CD4-positive, alpha-beta T cell treated with Interleukin-15 for 1 hour (primary cell): ENCODE data around the gene DALRD3.

Source experiments
- DNase-seq: peaks from one replicate; pipeline ENCODE4 v3.0.0-alpha.2; 2020

DALRD3 gene

DNA sequence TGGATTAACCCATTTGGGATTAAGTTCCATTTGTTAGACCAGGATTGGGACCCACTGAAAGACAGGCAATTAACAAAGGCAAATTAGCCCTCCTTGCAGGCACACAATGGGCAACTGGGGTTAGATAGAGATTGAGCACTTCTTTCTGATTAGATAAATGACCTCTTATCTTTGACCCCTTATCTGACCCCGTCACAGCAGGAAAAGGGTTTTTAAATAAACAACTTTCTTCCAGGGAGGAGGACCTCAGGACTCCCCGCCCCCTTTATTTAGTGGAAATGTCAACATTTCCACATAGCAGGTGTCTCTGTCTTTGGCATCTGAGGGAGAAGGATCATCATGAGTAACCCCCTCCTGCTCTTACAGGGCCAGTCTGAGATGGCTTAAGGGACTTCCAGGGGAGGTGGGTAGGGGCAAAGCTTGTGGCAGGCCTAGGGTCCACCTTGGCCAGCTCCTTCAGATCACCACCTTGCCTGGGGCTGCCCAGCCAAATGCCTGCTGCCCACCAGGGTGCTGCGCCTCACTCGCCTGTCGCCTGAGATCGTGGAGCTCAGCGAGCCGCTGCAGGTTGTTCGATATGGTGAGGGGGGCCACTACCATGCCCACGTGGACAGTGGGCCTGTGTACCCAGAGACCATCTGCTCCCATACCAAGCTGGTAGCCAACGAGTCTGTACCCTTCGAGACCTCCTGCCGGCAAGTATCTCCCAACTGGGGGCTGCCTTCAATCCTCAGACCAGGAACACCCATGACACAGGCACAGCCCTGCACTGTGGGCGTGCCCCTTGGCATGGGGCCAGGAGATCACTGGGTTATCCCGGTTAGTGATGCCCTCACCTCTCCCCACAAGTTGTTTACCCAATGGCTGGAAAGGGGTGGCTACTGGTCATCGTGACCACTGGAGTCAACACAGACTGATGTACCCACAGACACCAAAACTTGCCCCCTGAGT lies 13.8 kb downstream of the DALRD3 start:
- no peak for DNase-seq

DNA sequence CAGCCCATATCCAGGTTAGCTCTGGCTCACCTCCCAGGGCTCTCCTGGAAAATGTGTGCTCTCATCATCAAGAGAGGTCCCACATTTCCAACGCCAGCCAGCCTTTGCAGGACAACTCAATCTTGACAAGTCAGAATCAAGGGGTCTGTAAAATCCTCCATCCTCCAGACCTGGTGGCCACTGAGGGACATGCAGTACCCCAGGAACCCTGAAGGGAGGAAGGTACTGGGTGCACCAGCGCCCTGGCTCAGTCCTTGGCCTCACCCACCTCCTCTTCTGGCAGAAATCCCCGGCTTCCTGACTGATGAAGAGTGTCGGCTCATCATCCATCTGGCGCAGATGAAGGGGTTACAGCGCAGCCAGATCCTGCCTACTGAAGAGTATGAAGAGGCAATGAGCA lies 17.2 kb downstream of the DALRD3 start:
- DNase-seq = no peak

DNA sequence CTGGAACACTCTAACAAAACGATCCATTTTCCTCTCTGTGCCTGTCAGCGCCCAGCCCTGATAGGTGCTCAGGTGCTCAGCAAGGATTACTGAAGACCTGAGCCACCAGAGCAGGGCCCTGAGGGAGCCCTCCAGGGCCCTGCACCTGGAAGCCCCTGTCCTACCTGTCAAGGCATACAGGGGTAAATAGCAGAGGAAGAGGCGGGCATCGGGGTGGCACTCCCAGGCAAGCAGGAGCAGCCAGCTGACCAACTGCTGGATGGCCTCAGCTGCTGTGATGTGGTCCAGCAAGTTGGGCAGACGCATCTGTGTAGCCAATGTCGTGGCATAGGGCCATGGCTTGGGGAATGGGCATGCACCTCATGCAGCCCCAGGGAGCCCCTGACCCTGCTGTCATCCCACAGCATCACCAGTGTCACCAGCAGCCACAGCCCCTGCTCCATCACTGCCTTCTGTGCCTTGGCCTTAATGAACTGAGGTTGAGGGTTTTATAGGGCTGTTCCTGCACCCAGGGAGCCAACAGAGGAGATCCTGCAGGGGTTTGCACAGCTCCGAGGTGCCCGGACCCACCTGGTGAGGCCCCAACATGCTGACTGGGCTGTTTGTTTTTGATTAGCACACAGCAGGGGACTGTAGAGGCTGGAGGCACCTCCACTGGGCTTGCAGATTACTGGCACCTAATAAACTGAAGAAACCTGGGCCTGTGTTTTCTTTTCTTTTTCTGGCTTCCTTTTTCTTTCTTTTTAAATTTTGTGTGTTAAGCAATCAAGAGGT lies 19.1 kb downstream of the DALRD3 start:
- no peak for DNase-seq

DNA sequence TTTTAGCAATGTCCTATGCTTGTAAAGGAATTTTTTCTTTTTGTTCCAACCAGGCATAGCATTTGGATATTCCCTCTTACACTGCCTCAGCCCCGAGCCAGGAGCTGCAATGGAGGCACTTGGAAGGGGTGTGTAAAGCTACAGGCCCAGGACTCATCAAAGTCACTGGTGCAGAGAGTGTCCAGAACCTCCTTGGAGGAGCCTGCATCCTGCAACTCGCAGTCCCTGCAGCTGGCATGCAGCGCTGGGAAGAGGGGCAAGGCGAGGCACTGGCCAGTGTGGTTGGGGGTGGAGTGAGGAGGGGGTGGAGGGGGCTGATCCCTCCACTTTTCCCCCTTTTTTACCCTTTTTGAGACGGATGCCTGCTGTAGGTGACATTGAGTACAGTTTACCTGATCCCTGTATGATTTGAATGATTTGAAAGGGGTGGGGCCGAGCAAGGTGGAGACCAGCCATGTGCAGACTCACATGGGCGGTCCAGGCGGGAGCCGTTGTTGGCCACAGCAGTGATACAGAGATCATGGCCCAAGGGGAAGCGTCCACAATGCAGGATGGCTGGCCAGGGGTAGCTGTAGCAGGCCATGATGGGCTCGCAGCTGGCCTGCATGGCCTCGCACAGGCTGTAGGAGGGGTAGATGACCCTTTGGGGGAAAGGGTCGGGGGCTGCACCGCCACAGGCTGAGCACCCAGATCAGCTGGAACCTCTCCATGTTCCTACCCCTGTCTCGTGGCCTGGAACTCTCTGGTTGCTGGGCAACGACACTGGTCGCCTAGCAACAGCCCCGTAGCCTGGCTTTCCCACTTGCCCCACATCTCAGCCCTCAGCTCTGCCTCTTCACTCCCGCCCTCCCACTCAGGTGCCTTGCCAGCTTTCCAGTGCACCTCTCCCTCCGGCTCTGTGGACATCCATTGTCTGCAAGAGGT lies 20.4 kb downstream of the DALRD3 start:
- no peak for DNase-seq

DNA sequence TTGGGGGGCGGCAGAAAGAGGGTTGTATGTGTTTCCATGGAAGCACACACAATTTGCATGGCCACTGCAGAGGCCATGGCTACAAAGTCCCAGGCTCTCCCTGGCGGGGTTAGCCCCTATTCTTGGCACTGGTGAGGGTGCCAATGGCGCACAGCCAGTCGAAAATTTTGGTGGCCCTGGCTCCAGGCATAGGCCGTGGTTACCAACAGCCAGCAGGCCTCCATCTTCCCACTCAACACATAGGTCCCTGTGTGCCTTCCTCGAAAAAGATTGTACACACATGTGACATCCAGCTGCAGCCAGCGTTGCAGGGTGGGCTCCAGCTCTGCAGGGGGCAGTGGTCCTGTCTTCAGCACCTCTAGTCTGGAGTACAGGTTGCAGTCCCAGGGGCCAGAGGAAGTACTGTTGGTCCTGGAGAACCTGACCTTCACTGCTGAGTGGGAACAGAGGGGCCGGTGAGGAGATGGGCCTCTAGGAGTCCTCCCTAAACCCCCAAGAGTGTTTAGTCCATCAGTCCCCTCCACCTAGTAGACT lies 21.2 kb downstream of the DALRD3 start:
- no peak for DNase-seq

DNA sequence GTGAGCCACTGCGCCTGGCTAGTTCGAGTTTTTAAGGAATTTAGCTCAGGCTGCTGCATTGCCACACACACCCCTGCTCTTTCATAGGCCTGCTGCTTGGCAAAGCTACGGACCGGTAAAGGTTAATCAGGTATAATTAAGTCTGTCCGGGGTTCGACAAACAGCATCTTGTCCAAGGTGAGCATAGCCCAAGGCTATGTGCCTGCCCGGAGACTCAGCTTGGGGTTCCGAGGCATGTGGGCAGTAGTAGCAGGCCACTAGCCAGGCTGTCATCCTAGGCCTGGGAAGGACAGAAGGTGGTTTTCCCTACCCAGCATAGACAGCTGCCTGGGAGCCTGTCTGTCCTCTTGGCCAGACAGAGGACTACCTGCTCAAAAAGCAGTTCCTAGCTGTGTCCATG lies 21.7 kb downstream of the DALRD3 start:
- DNase-seq = no peak

DNA sequence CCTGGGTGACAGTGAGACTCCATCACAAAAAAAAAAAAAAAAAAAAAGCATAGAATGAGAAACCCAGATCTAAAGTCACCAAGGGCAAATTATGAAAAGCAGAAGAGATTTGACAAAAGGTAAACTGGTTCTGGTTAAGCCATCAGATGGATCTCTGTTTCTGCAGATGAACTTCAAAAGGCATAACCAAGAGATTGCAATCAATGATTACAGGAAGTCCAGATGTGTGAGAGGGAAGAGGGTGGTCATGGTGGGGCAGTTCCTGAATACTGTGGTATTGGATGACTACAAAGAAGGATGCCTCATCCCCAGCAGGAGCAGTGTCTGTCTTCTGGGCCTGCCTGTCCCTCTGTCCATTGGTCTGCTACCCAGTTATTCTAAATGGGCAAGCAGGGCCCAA lies 24.5 kb downstream of the DALRD3 start:
- DNase-seq = no peak

DNA sequence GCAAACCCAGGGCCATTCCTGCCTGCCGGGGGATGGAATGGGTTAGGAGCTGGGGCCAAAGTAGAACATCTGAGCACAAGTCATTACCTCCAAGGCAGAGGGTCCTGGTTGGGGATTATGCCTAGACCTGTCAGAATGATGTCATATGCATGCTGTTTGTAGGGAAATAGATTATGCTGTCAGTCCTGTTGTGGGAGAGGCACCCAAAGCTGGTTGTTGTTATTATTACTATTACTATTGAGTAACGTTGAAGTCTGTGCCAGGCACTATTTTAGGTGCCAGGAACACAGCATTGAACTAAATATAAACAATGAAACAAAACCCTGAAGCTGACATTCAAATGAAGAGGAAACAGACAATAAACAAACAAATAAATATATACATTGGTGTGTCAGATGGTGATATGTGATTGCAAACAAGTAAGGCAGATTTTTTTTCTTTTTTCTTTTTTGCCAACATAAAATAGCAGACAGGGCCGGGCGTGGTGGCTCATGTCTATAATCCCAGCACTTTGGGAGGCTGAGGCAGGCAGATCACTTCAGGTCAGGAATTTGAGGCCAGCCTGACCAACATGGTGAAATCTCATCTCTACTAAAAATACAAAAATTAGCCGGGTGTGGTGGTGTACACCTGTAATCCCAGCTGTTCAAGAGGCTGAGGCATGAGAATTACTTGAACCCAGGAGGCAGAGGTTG lies 26.4 kb downstream of the DALRD3 start:
- DNase-seq = no peak

DNA sequence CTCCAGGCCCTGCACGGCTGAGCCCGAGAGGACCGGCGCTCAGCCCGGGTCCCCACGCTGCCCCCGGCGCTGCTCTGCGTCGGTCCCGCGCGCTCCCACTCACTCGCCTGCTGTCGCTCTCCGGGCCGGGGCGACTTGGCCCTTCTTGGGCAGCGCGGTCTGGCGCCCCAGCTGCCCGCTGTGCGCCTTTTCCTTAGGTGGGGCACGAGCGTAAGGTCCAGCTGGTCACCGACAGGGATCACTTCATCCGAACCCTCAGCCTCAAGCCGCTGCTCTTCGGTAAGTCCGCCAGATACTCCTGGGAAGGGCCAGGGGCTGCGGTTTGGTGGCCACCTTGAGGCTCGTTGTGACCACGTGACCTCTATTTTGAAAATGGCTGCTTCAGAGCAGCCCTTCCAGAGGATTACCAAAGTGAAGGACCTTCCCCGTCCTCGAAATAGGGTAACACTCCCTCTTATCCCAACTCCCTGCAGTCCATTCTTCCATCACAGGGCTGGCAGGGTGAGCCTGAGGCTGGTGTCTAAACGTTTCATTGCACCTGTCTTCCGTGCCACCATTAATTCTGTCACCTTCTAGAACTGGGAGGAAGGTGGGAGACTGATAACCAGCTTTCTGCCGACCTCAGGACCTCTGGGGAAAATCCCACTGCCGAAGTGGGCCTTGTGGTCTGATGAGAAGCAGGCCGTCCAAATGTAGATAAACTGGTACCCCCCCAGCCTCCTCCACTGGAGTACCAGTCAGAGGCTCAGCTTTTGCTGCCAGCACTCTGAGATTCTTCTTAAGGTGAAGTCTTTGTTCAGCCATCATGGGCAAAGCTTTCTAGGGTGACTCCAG lies 27.5 kb downstream of the DALRD3 start:
- DNase-seq = no peak

DNA sequence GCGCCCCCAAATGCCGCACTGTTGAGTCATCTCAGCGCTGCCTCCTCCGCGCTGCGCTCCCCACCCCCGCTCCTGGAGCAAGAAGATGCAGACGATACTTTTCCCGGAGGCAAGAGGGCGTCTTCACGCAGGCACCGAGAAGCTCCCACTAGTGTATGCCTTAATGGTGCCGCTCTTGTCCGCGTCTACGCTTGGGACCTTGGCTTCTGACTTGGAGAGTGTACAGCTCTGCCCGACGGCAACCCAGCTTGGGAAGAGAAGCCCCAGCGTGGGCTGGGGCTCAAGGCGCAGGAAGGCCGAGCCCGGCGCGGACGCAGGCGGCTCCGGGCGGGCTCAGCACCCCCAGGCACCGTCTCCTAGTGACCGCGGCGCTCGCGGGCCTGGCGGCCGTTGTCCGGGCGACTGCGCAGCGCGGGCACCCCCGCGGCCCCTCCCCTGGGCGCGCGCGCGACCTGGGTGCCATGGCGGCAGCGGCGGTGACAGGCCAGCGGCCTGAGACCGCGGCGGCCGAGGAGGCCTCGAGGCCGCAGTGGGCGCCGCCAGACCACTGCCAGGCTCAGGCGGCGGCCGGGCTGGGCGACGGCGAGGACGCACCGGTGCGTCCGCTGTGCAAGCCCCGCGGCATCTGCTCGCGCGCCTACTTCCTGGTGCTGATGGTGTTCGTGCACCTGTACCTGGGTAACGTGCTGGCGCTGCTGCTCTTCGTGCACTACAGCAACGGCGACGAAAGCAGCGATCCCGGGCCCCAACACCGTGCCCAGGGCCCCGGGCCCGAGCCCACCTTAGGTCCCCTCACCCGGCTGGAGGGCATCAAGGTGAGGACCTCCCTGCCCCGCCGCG lies 28.4 kb downstream of the DALRD3 start, which contains the start of gene P4HTM:
TSS of gene P4HTM (plus strand) at position 446 of the 840 bp plus-strand sequence. CDS start at position 462, 16 bp downstream.
- DNase-seq = peak; percentile 71

DNA sequence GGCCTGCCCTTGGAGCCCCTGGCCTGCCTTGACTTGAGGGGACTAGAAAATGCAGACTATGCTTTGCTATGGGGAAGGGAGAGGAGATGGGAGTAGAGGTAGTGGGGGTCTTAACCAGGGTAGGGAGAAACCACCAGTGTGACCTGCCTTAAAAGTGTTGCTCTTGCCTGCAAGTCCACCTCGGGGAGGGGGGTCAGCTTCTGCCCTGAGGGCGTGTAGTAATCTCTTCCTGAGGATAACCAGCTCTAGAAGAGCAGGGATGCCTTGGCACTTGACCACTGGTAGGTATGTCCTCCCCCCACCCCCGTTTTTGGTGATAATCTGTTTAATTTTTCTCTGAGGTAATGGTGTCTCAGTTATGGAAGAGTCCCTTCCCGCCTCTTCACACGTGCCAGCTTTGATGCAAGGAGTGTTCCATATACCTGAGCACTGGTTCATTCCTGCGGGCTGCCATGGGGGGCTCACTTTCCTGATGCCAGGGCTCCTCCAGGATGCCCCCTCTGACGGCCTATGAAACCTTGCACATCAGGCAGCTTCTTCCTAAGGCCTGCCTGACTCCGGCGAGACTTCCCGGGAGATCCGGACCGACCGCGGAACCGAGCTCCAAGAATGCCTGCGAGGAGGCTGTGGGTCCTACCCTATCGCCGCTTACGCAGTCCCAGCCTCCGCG lies 29.1 kb downstream of the DALRD3 start:
- no peak for DNase-seq

DNA sequence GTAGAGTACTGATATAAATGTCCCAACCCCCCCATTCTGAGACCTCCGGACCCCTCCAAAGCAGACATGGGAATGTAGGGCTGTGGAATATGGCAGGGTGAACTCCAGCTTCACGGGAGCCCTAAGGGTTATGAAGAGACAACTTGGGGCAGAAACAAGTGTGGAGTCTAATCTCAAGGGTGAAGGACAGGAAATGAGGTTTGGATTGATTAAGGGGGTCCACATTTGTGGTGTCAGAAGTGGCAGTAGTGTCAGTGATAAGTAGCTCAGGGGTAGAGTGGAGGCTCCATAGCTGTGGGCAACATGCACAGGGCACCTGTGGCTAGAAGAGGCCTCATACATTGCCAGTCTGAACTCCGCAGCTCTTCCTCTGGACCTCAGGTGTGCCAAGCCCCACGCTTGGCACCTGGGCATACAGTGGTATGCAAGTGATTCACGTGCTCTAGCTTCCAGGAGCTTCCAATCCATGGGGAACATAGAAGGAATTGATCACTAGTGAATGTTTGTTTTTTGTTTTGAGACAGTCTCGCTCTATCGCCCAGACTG lies 32.5 kb downstream of the DALRD3 start:
- DNase-seq = no peak

DNA sequence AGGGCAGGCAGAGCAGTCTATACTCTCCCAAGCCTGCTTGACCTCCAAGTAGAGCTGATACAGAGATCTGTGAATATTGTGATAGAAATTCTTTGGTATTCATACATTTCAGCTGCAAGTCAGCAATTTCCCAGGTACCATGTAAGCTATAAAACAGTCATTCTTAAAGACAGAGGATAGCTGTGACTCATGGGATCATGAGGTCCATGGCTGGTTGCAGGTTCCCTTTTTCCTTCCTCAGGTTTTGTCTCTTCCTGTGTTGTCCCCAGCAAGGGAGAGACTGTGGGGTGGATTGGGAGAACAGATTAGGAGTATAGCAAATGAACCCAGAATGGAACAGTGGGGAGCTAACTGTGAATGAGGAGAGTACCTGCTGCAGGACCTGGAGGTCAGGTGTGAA lies 33.7 kb downstream of the DALRD3 start:
- no peak for DNase-seq

DNA sequence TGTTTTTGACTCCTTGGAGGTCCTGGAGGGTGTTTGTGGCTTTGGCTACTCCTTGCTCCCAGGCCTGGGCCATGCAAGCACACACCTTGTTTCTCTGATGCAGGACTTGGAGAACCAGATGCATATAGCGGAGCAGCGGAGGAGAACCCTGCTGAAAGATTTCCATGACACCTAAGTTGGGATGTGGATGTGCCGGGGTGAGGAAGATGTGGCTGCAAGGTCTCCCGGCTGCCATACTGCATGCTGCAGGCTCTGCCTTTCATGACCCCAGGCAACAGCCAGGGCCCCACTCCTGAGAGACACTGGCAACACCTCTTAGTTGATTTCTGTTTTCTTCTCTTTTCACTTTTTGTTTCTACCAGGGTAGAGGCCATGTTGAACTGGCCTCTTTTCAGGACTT lies 35.3 kb downstream of the DALRD3 start:
- DNase-seq = no peak

DNA sequence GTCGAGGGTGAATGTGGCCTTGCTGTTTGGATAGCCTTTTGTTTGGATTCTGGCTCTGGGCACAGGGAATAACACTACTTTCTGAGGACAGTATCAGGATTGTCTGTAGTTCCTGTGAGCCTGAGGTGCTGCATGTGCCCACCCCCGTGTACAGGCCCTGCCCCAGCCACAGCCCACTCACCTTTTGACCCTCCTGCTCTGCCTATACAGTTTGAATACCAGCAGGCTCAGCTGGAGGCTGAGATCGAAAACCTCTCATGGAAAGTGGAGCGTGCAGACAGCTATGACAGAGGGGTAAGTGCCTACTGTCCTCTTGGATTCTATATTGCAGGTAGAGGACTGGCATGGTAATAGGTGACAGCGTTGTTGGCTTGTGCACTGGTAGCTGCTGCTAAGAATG lies 35.7 kb downstream of the DALRD3 start:
- DNase-seq = no peak

DNA sequence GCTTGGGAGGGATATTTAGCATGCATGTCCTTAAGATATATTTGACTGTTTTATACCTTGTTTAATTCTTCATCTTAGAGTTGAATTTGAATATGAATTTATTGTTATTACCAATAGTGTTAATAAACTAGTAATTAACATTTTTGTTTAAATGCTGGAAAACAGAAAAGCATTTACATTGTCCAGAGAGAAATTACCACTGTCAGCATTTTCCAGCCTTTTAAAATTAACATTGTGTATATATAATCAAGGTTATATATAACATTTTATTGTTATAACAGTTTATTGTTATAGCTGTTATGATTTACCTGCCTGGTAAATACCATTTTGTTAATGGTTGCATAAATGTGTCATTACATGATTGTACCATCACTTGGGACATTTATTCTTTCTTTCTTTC lies 36.4 kb downstream of the DALRD3 start:
- no peak for DNase-seq

DNA sequence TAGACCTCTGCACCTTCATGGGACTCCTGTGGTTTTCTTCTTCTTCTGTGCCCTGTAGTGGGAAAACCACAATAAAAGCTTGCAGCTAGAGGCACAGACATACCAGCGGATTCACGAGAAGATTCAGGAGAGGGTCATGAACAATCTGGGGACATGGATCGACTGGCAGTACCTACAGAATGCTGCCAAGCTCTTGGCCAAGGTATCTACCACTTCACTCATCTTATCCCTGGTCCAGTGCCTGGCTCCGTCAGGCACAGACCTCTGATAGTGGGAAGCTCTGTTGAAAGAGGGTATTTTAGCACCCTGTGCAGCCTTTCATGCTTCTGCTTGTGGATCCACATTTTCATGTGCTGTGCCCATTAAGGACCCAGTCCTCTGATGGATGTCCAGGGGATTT lies 38.1 kb downstream of the DALRD3 start:
- no peak for DNase-seq

DNA sequence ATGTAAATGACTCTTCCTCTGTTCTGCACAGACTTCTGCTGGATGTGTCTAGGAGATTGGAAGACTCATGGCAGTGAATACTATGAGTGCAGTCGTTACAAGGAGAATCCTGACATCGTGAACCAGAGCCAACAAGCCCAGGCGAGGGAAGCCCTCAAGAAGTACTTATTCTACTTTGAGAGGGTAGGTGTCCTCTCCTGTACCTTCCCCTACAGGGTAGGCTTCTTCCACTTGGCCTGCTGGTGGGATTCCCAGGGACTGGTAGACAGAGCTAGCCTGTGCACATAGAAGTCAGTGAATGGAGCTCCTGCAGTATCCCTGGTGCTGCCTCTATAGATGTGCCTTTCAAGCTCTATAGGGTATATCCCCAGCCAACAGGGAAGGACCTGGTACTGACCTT lies 38.9 kb downstream of the DALRD3 start:
- no peak for DNase-seq
